Measurements from ENCODE around the gene GMDS. TPM values are rescaled to one million over a fixed set of nuclear protein-coding genes. Genes with fewer than 3 reads are reported as not detected.

GMDS gene
- total RNA-seq, 1 experiment from 2014 or later: 35.0 TPM

GRCh38 chr6:1703091-1703855 lies 542.1 kb downstream of the GMDS start (continued):
- TF ChIP-seq TCF7 (CRISPR knock-in tag; IDR thresholded peaks at IDR 0.05; ENCODE audit: low read depth) (no peak), NR3C1 (CRISPR knock-in tag; conservative IDR thresholded peaks at IDR 0.05; ENCODE audit: low read depth) (no peak), ZNF263 (CRISPR knock-in tag; IDR thresholded peaks at IDR 0.05; ENCODE audit: low read depth) (no peak), AFF4 (CRISPR knock-in tag; IDR thresholded peaks at IDR 0.05; ENCODE audit: borderline replicate concordance) (no peak), IRF2 (CRISPR knock-in tag; IDR thresholded peaks at IDR 0.05; ENCODE audit: borderline replicate concordance, low read depth) (no peak)
- TF ChIP-seq, protein P1, sequence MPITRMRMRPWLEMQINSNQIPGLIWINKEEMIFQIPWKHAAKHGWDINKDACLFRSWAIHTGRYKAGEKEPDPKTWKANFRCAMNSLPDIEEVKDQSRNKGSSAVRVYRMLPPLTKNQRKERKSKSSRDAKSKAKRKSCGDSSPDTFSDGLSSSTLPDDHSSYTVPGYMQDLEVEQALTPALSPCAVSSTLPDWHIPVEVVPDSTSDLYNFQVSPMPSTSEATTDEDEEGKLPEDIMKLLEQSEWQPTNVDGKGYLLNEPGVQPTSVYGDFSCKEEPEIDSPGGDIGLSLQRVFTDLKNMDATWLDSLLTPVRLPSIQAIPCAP (CRISPR knock-in tag; IDR thresholded peaks at IDR 0.05): no peak
- TF ChIP-seq, protein P2, sequence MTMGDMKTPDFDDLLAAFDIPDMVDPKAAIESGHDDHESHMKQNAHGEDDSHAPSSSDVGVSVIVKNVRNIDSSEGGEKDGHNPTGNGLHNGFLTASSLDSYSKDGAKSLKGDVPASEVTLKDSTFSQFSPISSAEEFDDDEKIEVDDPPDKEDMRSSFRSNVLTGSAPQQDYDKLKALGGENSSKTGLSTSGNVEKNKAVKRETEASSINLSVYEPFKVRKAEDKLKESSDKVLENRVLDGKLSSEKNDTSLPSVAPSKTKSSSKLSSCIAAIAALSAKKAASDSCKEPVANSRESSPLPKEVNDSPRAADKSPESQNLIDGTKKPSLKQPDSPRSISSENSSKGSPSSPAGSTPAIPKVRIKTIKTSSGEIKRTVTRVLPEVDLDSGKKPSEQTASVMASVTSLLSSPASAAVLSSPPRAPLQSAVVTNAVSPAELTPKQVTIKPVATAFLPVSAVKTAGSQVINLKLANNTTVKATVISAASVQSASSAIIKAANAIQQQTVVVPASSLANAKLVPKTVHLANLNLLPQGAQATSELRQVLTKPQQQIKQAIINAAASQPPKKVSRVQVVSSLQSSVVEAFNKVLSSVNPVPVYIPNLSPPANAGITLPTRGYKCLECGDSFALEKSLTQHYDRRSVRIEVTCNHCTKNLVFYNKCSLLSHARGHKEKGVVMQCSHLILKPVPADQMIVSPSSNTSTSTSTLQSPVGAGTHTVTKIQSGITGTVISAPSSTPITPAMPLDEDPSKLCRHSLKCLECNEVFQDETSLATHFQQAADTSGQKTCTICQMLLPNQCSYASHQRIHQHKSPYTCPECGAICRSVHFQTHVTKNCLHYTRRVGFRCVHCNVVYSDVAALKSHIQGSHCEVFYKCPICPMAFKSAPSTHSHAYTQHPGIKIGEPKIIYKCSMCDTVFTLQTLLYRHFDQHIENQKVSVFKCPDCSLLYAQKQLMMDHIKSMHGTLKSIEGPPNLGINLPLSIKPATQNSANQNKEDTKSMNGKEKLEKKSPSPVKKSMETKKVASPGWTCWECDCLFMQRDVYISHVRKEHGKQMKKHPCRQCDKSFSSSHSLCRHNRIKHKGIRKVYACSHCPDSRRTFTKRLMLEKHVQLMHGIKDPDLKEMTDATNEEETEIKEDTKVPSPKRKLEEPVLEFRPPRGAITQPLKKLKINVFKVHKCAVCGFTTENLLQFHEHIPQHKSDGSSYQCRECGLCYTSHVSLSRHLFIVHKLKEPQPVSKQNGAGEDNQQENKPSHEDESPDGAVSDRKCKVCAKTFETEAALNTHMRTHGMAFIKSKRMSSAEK (CRISPR knock-in tag; IDR thresholded peaks at IDR 0.05; ENCODE audit: borderline replicate concordance): no peak

GRCh38 chr6:1702580-1703051 lies 542.8 kb downstream of the GMDS start:
- Mint-ChIP-seq H3K4me1 (no peaks in the 10 kb centered on the region), H3K27ac (no peak overlapping the region), H3K27me3 (ENCODE audit: low read depth) (no peaks in the 10 kb centered on the region), H3K9me3 (peaks cover 3% of the 10 kb centered on the region), H3K4me3 (no peak overlapping the region), H3K36me3 (no peaks in the 10 kb centered on the region)
- CTCF ChIA-PET: interaction anchor here (1.5 kb wide), 1 partner anchor 17 kb away, joined by 4 read pairs; no protein-coding TSS in a partner anchor
- POLR2A ChIA-PET: no interaction called here
- no peak for ATAC-seq
- TF ChIP-seq IRF2 (CRISPR knock-in tag; IDR thresholded peaks at IDR 0.05; ENCODE audit: borderline replicate concordance, low read depth): no peak
- no peak for TF ChIP-seq CREM (CRISPR knock-in tag; IDR thresholded peaks at IDR 0.05)
- TF ChIP-seq SOX15 (CRISPR knock-in tag; IDR thresholded peaks at IDR 0.05): no peak
- TF ChIP-seq, protein P3, sequence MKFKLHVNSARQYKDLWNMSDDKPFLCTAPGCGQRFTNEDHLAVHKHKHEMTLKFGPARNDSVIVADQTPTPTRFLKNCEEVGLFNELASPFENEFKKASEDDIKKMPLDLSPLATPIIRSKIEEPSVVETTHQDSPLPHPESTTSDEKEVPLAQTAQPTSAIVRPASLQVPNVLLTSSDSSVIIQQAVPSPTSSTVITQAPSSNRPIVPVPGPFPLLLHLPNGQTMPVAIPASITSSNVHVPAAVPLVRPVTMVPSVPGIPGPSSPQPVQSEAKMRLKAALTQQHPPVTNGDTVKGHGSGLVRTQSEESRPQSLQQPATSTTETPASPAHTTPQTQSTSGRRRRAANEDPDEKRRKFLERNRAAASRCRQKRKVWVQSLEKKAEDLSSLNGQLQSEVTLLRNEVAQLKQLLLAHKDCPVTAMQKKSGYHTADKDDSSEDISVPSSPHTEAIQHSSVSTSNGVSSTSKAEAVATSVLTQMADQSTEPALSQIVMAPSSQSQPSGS (CRISPR knock-in tag; IDR thresholded peaks at IDR 0.05; ENCODE audit: borderline replicate concordance, low read depth): no peak
- no peak for DNase-seq (ENCODE audit: low spot score)

Data from WTC11 (cell line).